ENCODE measurements around the gene TPK1.
A peak's percentile ranks its signal among the peaks of the same experiment; 100 is the strongest.

TPK1 gene

DNA sequence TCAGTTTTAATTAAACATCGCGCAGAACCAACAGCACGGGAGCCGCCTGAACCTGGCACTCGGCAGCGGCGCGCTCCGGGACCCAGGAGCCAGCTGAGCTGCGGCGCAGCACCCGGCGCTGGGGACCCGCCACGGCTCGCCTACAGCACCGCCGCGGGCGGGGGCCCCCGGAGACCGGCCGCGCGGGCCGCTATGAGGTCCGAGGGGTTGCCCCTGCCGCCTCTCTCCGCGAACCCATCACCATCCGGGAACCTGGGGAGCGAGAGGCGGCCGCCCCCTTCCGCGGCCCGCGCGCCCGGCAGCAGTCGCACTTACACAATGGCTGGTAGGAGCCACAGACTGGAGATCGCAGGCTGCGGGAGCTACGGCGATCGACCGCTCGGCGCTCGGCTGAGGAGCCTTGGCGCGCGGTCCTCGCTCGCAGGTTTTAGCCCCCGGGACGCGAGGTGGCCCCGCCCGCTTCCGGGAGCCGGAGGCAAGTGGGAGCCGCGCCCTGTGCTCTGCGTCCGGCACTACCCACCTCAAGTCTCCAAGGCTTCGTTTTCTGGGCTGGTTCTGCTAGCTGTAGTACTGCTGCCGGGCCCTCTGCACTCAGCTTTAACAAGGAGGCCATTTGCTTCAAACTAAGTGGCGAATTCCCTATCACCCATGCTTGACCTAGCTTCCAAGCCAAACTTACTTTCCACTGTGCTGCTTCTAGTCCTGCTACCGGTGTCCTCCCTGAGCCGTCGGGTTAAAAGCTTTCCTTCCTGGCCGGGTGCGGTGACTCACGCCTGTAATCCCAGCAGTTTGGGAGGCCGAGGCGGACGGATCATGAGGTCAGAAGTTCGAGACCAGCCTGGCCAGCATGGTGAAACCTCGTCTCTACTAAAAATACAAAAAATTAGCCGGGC is at the start of gene TPK1:
Gene TPK1 (minus strand): TSS at position 402 of the 893 bp plus-strand sequence. CDS start 451 bp downstream, outside the sequence.
- peak; percentile 93 for DNase-seq (ENCODE audit: low spot score)

DNA sequence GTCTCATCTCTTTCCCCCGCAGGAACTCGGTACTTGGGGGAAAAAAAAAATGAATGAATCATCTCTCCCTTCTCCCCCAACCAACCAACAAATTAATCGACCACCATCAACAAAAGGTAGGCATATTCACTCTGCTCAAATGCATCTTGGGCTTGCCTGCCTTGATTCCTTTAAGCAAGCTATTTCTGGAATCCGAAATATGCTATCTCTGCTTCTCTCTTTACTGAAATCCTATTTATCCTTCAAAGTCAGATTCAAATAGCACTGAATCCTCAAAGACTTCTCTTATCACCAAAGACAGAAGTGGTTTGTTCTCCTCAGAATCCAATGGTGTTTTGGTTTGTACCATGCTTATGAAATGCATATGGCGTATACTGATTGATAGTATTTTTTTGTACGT is 49.6 kb upstream of the TPK1 start:
- DNase-seq (ENCODE audit: low spot score): no peak

DNA sequence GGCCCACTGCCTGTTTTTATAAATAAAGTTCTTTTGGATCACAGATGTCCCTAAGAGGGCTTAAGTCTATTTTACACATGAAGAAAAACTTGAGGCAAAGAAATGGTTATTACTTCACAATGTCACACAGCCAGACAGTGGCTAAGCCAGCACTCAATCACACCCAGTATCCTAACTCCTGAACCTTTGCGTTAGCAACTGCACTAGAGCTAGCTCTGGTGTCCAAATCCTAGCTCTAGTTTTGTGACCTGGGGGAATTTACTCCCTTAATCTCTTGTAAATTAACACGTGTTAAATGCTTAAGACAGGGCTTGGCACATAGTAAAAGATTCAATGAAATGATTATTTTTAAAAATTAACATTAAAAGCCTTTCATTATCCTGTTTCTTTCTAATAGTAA is 49.0 kb upstream of the TPK1 start:
- DNase-seq (ENCODE audit: low spot score): no peak

DNA sequence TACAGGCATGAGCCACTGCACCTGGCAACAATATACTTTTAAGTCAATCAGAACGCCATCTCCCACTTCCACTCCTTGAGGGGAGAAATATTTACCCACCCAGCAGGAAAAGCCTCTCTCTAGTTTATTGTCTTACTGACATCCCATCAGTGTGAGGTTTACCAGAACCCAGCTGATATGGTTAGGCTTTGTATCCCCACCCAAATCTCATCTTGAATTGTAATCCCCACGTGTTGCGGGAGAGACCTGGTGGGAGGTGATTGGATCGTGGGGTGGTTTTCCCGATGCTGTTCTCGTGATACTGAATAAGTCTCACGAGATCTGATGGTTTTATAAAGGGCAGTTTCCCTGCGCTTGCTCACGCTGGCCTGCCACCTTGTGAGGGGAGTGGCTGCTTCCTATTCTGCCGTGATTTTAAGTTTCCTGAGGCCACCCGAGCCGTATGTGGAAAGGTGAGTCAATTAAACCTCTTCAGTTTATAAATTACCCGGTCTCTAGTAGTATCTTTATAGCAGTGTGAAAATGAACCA is 37.5 kb upstream of the TPK1 start:
- DNase-seq (ENCODE audit: low spot score): no peak

DNA sequence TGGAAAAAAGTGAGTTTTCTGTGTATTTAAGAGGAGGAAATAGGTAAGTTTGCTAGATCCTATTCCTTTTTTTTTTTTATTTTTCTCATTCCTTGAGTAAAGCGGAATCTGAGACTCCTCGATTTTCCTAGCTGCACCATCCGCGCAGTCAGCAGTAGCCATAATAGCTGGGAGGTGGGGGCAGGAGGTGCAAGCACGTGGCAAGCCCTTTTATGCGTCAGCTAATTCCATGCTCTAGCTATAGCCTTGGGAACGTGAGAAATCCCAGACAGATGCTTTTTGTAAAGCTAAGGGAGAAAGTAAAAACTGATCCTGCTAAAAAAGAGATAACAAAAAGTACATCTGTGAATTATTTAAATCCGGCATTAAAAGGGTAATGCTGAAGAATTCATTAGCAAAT is 33.2 kb upstream of the TPK1 start:
- DNase-seq (ENCODE audit: low spot score): no peak

DNA sequence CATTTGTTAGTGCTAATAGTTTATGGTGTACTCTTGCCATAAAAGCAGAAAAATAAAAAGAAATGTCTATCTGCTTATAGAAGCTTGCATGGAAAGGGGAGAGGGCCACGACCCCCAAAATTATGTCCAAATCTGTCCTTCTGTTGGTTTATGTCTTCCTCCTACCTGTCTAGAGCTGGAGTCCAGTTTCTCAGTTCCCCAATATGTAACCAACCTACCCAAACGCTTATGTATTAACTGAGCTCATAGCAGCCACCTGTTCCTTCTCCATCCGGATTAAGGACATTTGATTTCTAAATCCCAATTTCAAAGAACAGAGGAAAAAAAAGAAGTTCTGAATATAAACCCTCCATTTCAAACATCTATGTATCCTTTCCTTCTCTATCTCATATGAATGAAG is 30.3 kb upstream of the TPK1 start:
- DNase-seq (ENCODE audit: low spot score): no peak

DNA sequence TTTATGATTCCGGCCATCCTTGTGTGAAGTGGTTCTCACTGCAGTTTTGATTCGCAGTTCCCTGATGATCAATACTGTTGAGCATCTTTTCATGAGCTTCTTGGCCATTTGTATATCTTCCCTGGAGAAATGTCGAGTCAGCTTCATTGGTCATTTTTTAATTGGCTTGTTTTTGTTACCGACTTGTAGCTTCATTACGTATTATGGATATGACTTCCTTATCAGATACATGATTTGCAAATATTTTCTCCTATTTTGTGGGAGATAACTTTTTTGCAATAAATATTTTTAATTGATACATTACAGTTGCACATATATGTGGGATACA is 27.4 kb upstream of the TPK1 start:
- DNase-seq (ENCODE audit: low spot score): no peak

DNA sequence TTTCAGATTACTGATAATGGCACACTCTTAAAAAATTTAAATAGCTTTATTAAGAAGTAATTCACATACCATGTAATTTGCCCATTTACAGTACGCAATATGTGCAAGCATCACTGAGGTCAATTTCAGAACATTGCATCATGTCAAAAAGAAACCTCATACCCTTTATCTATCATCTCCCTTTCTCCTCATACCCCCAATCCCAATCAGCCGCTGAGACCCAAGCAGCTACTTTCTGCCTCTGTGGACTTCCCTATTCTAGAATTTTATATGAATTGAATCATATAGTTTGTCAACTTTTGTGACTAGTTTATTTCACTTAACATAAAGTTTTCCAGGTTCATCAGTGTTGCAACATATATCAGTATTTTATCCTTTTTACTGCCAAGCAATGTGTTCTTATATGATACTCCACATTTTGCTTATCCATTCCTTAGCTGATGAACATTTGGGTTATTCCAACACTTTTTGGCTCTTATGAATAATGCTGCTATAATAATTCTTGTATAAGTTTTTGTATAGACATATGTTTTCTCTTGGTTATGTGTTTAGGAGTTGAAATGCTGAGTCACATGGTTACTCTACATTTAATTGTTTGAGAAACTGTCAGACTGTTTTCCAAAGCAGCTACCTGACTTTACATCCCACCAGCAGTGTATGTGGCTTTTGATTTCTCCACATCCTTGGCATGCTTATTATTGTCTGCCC is 26.9 kb upstream of the TPK1 start:
- no peak for DNase-seq (ENCODE audit: low spot score)

DNA sequence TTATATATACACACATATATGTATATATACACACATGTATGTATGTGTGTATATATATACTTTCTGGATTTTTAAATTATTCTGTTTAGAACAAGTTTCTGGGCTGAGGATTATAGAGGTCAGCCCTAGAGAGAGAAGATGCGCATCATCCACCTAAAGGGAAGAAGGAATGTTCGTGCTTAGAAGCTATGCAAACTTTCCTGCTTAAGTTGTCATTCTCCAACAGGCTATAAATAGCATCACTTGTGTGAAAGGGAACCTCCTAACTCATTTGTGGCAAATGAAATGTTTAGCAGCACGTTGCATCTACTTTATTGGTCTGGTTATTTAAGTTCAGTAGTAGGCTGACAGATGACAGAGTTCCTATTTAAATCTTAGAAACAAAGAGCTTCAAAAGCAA is 23.9 kb upstream of the TPK1 start:
- no peak for DNase-seq (ENCODE audit: low spot score)

DNA sequence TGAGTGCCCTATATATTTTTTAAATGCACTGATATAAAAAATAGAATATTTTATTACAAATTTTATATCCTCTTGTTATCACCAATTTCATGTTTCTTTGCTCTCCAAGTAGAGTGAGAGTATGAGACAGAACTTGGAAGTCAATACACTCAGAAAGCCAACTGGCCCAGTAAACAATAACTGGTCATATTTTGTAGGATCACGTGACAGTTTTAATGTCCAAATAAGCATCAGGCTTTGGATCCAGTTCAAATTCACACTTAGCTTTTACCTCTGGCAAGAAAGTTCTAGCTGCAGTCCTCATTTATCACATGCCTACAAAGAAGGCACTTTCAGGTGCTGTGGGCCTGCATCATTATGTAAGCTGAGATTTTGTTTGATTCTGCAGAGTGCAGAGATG is 21.6 kb upstream of the TPK1 start:
- DNase-seq (ENCODE audit: low spot score): no peak

DNA sequence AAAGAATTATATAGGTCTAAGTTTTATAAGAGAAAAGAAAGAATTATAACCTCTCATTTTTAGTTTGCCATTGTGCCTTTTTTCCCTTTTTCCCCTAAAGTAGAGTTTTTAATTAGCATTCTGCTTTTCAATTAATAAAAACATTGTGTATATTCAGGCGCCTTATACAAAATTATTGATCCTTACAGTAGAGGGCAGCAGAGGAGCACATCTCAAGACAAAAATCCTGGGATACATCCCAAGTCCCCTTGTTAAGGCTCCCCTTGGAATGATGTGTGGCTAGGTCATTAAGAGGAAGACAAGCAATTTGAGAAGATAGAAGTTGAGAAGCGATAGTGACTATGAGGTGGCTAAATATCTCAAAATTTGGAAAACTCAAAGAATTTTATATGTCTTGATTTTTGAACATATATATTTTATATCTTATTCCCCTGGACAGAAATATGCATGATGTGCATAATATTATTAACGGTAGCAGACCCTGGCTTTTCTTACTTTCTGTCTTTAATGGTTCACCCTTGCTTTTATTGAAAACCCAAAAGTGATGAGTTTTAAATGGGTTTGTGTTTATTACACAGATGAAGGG is 19.1 kb upstream of the TPK1 start:
- no peak for DNase-seq (ENCODE audit: low spot score)

DNA sequence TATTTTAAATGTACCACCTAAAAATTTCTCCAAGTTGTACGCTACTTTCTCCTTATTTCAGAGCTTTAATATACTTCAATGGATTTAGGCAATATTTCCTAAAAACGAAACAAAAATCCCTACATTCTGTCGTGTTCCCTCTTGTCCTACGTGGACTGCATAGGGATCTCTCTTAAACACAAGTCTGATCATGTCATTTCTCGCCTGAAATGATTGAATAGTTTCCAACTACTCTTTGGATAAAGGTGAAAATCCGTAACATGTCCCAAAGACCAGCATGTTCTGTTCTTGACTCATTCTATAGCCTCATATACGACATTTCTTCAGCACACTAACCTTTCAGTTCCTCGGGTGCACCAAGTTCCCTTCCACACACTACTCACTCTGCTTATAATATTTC is 17.7 kb upstream of the TPK1 start:
- DNase-seq (ENCODE audit: low spot score): no peak

DNA sequence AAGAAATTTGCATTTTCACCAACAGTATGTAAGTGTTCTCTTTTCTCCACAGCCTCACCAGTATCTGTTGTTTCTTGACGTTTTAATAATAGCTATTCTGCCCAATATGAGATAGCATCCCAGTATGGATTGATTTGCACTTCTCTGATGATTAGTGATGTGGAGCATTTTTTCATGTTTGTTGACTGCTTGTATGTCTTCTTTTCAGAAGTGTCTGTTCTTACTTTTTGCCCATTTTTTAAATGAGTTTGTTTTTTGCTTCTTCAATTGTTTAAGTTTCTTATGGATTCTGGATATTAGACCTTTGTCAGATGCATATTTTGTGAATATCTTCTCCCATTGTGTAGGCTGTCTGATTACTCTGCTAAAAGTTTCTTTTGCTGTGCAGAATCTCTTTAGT is 12.2 kb upstream of the TPK1 start:
- DNase-seq (ENCODE audit: low spot score): no peak

DNA sequence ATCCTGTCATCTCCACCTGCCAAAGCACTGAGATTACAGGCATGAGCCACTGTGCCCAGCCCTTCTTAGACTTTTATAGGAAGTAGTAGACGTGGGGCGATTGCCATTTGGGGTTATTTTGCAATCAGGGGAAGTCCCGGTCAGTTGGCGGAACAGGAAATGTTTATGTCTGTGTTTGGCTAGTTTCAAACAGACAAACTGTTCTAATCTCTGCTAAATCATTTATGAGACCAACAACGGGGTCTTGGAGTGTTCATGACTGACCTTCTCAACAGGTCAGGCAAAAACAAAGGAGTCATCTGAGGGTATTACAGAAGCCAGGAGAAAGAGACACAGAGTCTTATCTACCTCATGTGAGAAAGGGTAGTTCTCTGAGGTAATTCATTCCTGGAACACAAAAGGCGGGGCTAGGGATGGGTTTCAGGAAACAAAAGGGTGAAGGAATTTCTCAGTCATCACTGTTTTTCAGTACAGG is 6.6 kb upstream of the TPK1 start:
- peak; percentile 69 for DNase-seq (ENCODE audit: low spot score)

DNA sequence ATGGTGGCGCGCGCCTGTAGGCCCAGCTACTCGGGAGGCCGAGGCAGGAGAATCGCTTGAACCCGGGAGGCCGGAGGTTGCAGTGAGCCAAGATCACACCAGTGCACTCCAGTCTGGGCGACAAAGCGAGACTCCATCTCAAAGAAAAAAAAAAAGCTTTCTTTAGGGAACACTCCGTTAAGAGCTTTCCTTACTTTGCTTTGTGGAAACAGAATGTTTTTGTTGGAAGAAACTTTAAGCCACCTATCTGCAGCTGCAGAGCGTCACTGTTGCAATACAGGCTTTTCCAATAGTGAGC is 641 bp upstream of the TPK1 start:
- no peak for DNase-seq (ENCODE audit: low spot score)

DNA sequence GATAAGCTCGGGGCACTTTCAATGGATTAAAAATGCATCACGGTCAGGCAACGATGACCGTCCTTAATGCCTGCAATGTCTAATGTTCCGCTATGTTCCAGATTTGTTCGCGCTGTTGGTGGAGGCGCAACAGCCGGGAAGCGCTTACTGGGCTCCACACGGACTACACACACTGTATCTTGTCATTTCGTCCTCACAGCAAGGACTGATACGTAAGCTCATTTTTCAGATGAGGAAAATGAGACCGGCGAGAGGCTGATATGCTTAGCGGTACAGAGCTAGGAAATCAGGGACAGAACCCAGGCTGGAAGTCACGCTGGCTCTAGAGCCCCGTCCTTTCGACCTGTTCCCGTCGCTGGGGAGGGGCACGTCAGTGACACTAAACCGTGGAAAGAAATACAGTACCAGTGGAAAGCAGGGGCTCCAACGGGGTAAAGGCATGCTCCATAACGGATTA is 670 bp downstream of the TPK1 start:
- DNase-seq (ENCODE audit: low spot score): peak; percentile 51

DNA sequence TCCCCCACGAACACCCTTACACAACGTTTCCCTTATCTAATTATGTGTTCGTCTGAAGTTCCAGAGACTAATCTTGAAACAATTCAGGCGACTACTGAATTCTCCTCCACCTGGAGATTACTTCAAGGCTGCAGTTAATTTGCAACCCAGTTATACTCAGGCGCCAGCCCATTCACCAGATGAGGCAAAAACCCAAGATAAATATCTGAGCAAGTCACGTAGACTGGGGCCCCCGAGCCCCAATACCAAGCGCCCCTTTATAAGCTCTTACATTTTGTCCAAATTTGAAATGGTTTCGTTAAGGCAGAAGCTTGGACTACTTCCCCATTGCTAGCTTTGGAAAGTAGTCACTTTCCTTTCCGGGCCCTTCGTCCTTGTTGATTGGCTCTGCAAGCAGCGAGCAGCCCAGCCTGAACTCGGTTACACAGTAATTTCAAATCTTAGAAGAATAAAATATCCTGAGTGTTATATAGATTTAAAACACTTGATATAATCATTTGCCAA is 1.2 kb downstream of the TPK1 start:
- peak; percentile 45 for DNase-seq (ENCODE audit: low spot score)

DNA sequence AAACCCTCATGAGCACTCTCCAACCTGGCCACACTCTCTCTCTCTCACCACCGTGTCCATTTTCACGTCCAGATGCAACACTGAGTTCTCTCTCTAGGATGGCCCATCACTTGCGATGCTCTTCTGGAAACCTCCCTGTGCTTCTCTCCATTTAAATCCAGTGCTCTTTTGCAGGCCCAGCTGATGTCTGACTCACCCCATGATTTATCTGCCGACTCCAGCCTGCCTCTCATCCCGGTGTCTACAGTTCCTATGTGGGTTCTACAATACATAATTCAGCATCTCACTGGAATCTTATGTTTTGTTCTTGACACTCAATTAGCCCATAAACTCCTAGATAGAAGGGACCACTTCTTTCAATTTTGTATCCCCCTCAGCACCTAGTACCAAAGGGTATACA is 5.0 kb downstream of the TPK1 start:
- DNase-seq (ENCODE audit: low spot score): no peak

DNA sequence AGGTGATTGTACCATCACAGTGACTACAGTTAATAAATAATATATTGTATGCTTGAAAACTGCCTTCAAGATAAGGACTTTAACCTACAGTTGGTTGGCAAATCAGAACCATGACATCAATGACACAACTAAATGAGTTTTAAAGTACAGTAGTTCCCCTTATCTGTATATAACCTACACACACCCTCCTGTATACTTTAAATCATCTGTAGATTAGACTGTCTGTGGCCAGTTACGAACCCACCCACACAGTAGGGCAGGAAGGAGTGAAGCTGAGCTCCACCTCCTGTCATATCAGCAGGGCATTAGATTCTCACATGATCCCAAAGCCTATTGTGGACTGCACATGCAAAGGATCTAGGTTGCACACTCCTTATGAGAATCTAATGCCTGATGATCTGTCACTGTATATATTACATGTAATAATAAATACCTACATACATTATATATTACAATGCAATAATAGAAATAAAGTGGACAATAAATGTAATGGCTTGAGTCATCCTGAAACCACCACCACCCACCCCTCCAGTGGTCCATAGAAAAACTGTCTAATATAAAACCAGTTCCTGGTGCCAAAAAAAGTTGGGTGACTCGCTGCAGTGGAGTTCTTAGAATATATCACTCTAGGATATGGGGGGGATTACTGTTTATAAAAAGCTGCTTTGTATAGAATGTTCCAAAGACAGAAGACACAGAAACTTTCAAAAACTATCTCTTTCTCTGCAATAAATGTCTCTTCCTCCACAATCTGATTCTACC is 5.6 kb downstream of the TPK1 start:
- DNase-seq (ENCODE audit: low spot score): no peak

DNA sequence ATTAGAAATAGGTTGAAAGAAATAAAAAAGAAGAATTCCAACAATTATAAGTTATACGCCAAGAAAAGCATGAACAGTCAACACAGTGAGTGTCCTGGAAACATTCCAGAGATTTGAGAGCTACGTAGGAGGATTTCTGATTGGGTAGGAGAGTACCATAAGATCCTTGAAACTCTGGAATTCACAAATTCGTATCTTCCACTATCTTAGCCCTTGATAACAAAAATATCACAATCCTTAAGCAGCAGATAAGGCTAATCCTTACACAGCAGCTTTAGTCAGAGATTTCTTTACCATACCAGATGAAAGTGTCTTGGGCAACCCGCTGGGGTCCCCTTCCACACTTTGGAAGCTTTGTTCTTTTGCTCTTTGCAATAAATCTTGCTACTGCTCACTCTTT is 8.2 kb downstream of the TPK1 start:
- DNase-seq (ENCODE audit: low spot score): no peak

DNA sequence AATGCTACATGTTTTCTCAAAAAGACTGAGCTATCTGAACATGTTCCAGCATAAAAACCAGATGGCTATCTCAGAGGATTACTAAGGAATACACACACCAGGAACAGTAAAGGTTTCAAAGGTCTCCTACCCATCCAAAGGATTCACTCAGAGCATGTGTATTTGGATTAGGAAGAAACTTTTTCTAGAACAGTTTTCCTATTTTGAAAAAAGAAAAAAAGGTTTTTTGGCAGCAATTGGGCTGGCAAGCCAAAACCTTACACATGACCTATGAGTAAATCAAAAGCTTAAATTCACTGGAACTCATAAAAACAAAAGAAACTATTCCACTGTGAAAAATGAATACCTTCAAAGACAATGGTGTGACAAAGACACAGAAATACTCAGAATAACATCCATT is 9.6 kb downstream of the TPK1 start:
- DNase-seq (ENCODE audit: low spot score): no peak

DNA sequence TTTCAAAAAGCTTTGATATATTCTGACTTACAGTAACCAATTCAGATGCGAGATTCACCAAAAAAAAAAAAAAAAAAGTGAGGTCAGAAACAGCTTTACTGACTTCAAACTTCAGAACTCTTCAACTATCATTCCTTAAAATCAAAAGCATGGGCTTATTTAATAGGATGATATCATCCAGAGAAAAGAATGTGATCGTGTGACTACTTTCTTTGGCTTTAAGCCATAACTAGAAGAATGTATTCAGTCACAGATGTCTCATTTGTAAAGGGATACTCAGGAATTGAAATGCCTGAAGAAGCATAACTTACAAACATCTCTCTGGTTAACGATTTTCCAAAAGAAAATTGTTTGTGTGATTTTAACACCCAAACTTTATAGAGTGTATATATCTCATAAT is 11.5 kb downstream of the TPK1 start:
- DNase-seq (ENCODE audit: low spot score): no peak

Measured in activated CD4-positive, alpha-beta T cell treated with anti-CD3 and anti-CD28 coated beads, Interleukin-2, Interleukin-4, amounts not matched to agents 100 ng/mL and 50 ng/mL, durations not matched to agents 16 hours and 8 hours (primary cell).